ENCODE results near the gene REEP1. TPM values are rescaled to one million over a fixed set of nuclear protein-coding genes. Genes with fewer than 3 reads are reported as not detected.

Gene REEP1
- polyA plus RNA-seq, 1 experiment: 0.10 TPM

DNA sequence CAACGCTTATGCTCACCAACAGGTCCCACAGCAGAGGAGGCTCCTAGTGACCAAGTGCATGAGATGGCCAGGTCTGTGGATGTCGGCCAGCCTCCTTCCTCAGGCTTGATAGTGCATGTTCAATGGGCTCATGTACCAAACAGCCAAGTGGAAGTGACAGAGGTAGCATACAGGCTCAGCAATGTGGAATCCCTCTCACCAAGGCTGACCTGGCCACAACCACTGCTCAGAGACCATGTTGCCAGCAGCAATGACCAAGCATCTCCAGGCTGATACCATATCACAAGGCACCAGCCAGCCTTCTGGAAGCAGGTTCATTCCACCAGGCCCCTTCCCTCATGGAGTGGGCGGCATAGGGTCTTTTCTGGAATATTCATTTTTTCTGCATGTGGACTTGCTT lies 61.5 kb downstream of the REEP1 start:
- CTCF ChIA-PET: no interaction called here

DNA sequence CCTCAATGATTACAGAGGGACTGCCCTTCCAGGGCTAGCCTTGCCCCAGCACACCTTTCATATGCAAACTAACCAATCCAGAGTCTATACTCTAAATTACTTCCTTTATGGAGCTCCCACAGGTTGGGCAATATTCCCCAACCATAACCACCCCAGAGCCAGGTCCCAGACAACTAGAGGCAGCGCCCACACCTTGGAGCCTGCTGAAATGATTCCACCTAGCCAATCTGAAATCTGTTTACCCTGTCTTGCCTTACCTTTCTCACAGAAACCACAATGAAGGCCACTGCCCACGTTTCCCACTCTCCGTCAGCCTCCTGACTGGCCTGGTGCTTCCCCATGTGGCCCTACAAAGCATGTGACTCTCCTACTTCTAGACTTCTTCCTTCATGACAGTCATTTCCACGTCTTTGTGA lies 62.0 kb downstream of the REEP1 start:
- Histone ChIP-seq H3K9me3 (ENCODE audit: control insufficient read depth, insufficient read depth, low read length) (peaks cover 6% of the 10 kb centered on the region), H3K27ac (ENCODE audit: low read depth, low read length) (no peak overlapping the region), H3K4me3 (ENCODE audit: low read depth, low read length) (no peak overlapping the region), H3K27me3 (ENCODE audit: control insufficient read depth, insufficient read depth, low read length) (peaks cover 15% of the 10 kb centered on the region)
- TF ChIP-seq, protein P1, sequence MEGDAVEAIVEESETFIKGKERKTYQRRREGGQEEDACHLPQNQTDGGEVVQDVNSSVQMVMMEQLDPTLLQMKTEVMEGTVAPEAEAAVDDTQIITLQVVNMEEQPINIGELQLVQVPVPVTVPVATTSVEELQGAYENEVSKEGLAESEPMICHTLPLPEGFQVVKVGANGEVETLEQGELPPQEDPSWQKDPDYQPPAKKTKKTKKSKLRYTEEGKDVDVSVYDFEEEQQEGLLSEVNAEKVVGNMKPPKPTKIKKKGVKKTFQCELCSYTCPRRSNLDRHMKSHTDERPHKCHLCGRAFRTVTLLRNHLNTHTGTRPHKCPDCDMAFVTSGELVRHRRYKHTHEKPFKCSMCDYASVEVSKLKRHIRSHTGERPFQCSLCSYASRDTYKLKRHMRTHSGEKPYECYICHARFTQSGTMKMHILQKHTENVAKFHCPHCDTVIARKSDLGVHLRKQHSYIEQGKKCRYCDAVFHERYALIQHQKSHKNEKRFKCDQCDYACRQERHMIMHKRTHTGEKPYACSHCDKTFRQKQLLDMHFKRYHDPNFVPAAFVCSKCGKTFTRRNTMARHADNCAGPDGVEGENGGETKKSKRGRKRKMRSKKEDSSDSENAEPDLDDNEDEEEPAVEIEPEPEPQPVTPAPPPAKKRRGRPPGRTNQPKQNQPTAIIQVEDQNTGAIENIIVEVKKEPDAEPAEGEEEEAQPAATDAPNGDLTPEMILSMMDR (IDR thresholded peaks at IDR 0.05; ENCODE audit: low read depth, low read length): no peak
- no peak for DNase-seq (ENCODE audit: low read depth, low spot score)
- CTCF ChIA-PET: no interaction called here
- POLR2A ChIA-PET: no interaction called here

More for the DNA sequence above, 61.5 kb downstream of the REEP1 start:
- Histone ChIP-seq H3K27me3 (ENCODE audit: control insufficient read depth, insufficient read depth, low read length) (peaks cover 18% of the 10 kb centered on the region), H3K4me3 (ENCODE audit: low read depth, low read length) (no peak overlapping the region), H3K9me3 (ENCODE audit: control insufficient read depth, insufficient read depth, low read length) (peaks cover 4% of the 10 kb centered on the region), H3K27ac (ENCODE audit: low read depth, low read length) (no peak overlapping the region)
- no peak for DNase-seq (ENCODE audit: low read depth, low spot score)
- POLR2A ChIA-PET: no interaction called here
- TF ChIP-seq, protein P1 (IDR thresholded peaks at IDR 0.05; ENCODE audit: low read depth, low read length): no peak

DNA sequence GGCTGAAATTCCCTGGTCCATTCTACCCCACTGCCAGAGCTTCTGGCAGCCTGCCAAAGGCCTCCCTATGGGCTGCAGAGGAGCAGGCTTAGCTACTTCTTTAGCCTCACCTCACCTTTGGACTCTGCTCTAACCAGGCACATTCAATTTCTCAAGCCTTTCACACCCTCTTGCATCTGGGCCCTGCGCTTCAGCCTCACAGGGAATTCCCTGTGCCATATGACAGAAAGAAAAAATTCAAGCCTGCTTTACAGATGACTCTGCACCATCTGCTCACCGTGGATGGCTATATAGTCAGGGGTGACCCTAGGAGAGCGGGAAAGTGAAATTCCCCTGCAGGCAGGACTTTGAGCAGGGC lies 62.5 kb downstream of the REEP1 start:
- no peak for DNase-seq (ENCODE audit: low read depth, low spot score)
- H3K9me3 ChIP-seq (ENCODE audit: control insufficient read depth, insufficient read depth, low read length): peaks cover 6% of the 10 kb centered on the region
- TF ChIP-seq, protein P1 (IDR thresholded peaks at IDR 0.05; ENCODE audit: low read depth, low read length): no peak
- no peak overlapping the region for H3K4me3 ChIP-seq (ENCODE audit: low read depth, low read length)
- H3K27me3 ChIP-seq (ENCODE audit: control insufficient read depth, insufficient read depth, low read length): peaks cover 10% of the 10 kb centered on the region
- ChIA-PET POLR2A (no interaction called here), CTCF (no interaction called here)
- H3K27ac ChIP-seq (ENCODE audit: low read depth, low read length): no peak overlapping the region

DNA sequence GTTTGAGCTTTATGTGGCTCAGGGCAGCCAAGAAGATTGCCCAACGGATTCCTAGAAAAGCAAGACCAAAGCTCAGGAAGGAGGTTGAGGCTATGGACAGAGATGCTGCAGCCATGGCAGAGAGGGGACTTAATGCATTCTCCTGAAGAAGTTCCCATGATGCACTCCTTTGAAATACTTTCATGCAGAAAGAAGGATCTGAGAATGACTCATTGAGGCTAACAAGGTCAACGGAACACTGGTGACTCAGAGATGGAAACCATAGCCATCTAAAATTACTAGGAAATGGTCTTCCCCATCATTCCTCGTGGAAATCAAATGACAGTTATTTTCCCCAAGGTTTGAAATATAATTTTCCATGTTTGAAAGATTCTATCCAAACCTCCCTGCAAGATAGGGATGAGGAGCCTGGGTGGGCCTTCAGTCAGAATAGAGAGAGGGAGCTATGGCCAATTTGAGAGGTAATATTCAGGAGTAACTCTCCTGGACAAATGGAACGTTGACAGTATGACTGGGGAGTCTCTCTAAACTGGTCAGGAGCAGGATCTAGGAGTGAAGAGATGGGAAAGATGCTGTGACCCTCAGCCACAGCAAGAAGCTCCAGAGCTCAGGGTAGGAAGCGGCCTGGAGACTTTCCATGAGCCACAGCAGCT lies 63.0 kb downstream of the REEP1 start:
- Histone ChIP-seq H3K9me3 (ENCODE audit: control insufficient read depth, insufficient read depth, low read length) (peaks cover 6% of the 10 kb centered on the region), H3K27ac (ENCODE audit: low read depth, low read length) (no peak overlapping the region), H3K27me3 (ENCODE audit: control insufficient read depth, insufficient read depth, low read length) (peaks cover 8% of the 10 kb centered on the region), H3K4me3 (ENCODE audit: low read depth, low read length) (no peak overlapping the region)
- no peak for DNase-seq (ENCODE audit: low read depth, low spot score)
- TF ChIP-seq, protein P1 (IDR thresholded peaks at IDR 0.05; ENCODE audit: low read depth, low read length): no peak
- ChIA-PET POLR2A (no interaction called here), CTCF (no interaction called here)

DNA sequence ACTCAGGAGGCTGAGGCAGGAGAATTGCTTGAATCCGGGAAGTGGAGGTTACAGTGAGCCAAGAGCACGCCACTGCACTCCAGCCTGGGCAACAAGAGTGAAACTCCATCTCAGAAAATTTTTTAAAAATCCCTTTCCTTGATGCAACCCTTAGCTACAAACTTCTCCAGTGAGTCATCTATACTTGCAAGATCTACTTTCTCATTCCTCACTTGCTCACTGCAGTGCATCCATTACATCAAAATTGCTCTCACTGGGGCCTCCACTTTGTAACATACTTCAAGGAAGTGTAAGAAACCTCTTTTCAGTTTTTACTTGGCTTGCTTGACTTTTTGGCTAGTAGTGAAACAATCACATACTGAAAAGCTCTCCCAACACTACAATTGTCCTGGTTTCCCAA lies 65.3 kb downstream of the REEP1 start:
- peaks cover 6% of the 10 kb centered on the region for H3K9me3 ChIP-seq (ENCODE audit: control insufficient read depth, insufficient read depth, low read length)
- DNase-seq (ENCODE audit: low read depth, low spot score): no peak
- CTCF ChIA-PET: interaction anchor here (0.6 to 1.5 kb wide), 2 partner anchors 51 to 86 kb away, joined by 4 to 7 read pairs; no protein-coding TSS in a partner anchor
- H3K4me3 ChIP-seq (ENCODE audit: low read depth, low read length): no peak overlapping the region
- no peaks in the 10 kb centered on the region for H3K27me3 ChIP-seq (ENCODE audit: control insufficient read depth, insufficient read depth, low read length)
- POLR2A ChIA-PET: no interaction called here
- no peak overlapping the region for H3K27ac ChIP-seq (ENCODE audit: low read depth, low read length)
- TF ChIP-seq, protein P1 (IDR thresholded peaks at IDR 0.05; ENCODE audit: low read depth, low read length): no peak
